Activated CD8-positive, alpha-beta memory T cell treated with anti-CD3 and anti-CD28 coated beads for 36 hours (primary cell): ENCODE measurements around the gene DENND5B. TPM values are rescaled to one million over a fixed set of nuclear protein-coding genes. Genes with fewer than 3 reads are reported as not detected.
"Not testable (repeated sequence)": the region's sequence is repeated elsewhere in the genome, so short reads cannot be mapped to it uniquely, and the experiment has no call there.

ENCODE experiments used
- CTCF ChIA-PET: fragments of 350-600 bp; sonication (Branson Sonifier 250); formaldehyde crosslinking; loops from one replicate; lab custom pipeline; 2021; ENCODE audit warnings: antibody characterized with exemption; lab: Charles Lee
- POLR2A ChIA-PET: fragments of 350-600 bp; sonication (Branson Sonifier 250); formaldehyde crosslinking; loops from one replicate; lab custom pipeline; 2021; ENCODE audit warnings: antibody characterized with exemption; lab: Charles Lee
- total RNA-seq, 2 experiments: library from RNA; stranded (reverse); gene quantifications; one replicate each; pipeline ENCODE4 v1.2.3, GENCODE V29; 2021

DENND5B gene
- total RNA-seq, 2 experiments from 2014 or later, result 0.13 TPM; not detected in 1

- CTCF ChIA-PET, result interaction anchor here (1.4 kb wide), 1 partner anchor 13 kb away, joined by 4 read pairs; no protein-coding TSS in a partner anchor
Measured at GRCh38 chr12:31518680-31519227, 72.2 kb downstream of the DENND5B start.

DNA sequence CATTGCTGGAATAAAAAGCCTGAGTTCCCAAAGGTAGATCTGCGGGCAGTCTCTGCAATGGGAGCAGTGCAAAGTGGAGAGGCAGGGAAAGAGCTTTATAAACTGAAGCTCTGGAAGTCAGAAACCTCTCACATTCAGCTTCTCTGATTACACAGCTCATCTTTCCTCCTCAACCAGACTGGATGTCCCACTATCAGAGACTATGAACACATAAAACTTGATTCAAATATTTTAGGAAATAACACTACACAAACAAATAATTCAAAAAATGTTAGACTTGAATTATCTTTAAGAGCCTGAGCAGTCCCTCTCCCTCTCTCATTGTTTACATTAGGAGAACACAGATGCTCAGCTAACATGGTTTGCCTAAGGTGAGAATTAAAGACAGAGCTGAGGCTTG lies 72.9 kb downstream of the DENND5B start:
- POLR2A ChIA-PET, result no interaction called here
- CTCF ChIA-PET, result interaction anchor here (1.4 kb wide), 1 partner anchor 13 kb away, joined by 4 read pairs; no protein-coding TSS in a partner anchor

More at GRCh38 chr12:31518680-31519227, 72.2 kb downstream of the DENND5B start:
- POLR2A ChIA-PET, result no interaction called here

GRCh38 chr12:31516702-31517101 lies 74.2 kb downstream of the DENND5B start:
- CTCF ChIA-PET, result interaction anchor here (0.5 kb wide), 1 partner anchor 54 kb away, joined by 3 read pairs; no protein-coding TSS in a partner anchor
- POLR2A ChIA-PET, result no interaction called here

DNA sequence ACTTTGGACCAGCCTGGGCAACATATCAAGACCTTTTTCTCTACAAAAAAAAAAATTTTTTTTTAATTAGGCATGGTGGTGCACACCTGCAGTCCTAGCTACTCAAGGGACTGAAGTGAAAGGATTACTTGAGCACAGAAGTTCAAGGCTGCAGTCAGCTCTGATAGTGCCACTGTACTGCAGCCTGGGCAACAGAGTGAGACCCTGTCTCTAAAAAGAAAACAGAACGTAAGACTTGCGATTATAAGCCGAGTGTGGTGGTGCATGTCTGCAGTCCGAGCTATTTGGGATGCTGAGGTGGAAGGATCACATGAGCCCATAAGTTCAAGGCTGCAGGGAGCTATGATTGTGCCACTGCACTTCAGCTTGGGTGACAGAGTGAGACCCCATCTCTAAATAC lies 76.0 kb downstream of the DENND5B start:
- ChIA-PET CTCF (no interaction called here), POLR2A (no interaction called here)

- CTCF ChIA-PET, result no interaction called here
- POLR2A ChIA-PET, result no interaction called here
Measured at GRCh38 chr12:31510034-31510433, 80.9 kb downstream of the DENND5B start.

DNA sequence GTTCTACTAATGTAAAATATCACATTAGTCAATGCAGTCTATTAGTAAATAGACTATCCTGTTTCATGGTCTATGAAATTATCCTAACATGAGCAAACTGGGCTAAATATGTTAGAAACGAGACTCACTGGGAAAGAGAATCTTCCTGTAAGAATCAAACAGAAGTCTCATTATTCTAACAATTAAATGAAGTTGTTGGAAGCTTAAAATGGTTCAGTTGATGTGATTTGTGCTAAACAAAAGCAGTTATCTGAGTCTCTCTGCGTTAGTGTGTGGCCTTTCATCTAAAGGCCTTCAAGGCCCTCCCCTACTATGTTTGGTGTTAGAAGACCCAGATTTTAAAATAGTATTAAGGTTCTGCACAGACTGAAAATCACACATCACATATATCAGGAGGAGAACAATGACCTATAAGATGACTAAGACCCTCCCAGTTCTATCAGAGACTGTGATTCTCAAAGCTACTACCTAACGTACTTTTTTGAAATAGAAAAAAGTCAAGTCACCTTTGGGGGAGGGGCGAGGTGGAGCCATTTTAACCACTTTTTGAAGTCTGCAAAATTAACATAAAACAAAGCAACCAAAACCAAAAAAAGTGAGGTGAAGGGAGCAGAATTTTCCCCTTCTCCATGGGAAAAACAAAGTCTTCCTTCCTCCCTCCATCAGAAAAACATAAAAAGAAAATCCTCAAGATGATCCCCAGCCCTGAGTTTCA lies 82.3 kb downstream of the DENND5B start:
- CTCF ChIA-PET, result no interaction called here
- POLR2A ChIA-PET, result no interaction called here

GRCh38 chr12:31507966-31508365 lies 83.0 kb downstream of the DENND5B start:
- ChIA-PET POLR2A (no interaction called here), CTCF (no interaction called here)

DNA sequence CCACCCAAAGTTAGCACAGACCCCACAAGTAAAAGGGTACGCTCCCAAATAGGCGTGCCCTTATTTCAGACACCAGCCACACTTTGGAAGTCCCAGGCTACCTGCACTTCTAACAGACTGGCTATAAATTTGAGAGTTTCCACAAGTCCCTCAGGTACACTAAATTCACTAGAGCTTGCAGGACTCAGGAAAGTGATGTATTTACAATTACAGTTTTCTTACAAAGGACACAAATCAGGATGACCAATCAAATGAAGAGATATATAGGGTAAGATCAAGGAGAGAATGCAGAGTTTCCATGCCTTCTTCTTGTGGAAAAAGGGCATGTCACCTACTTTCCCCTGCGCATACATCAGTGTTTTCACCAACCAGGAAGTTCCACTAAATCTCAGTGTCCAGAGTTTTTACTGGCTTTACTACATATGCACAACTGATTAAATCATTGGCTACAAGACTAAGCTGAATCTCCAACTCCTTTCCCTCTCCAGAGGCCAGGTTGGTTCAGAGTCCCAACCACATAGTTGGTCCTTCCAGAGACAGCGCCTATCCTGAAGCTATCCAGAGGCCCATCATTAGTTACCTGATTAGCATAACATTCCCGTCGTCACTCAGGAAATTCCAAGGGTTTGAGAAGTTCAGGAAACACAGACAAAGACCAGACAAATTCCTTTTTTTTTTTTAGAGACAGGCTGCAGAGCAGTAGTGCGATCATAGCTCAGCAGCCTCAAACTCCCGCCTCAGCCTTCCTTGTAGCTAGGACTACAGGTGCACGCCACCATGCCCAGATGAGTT lies 84.2 kb downstream of the DENND5B start:
- ChIA-PET CTCF (no interaction called here), POLR2A (no interaction called here)

GRCh38 chr12:31504625-31505222 lies 86.2 kb downstream of the DENND5B start:
- POLR2A ChIA-PET, result no interaction called here
- CTCF ChIA-PET, result interaction anchor here (0.9 kb wide), 1 partner anchor 14 kb away, joined by 4 read pairs; no protein-coding TSS in a partner anchor

- POLR2A ChIA-PET, CTCF ChIA-PET: not testable (repeated sequence)
Measured at GRCh38 chr12:31501014-31501413, 89.9 kb downstream of the DENND5B start.

DNA sequence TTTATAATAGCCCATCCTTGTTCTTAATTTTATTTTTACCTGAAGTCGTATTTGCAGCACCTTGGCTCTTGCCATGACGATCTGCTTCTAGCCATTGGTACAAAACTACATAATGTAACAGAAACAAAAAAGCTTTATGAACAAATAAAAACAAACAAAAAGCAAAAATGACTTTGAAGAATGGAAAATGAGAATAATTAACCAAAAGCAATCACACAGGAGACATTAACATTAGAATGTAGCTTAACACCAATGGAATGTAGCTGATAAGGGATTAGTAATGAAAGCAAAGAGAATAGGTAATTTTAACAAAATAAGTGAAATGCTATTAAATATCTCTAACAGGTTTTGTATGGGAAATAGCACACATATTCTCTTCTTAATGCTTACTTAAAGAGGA lies 91.4 kb downstream of the DENND5B start:
- POLR2A ChIA-PET, result no interaction called here

GRCh38 chr12:31498424-31498823 lies 92.5 kb downstream of the DENND5B start:
- ChIA-PET POLR2A (no interaction called here), CTCF (no interaction called here)

More for the DNA sequence above, 91.4 kb downstream of the DENND5B start:
- CTCF ChIA-PET, result no interaction called here

GRCh38 chr12:31496257-31496656 lies 94.7 kb downstream of the DENND5B start:
- CTCF ChIA-PET, result interaction anchor here (1.1 kb wide), 1 partner anchor 94 kb away, joined by 3 read pairs; no protein-coding TSS in a partner anchor

DNA sequence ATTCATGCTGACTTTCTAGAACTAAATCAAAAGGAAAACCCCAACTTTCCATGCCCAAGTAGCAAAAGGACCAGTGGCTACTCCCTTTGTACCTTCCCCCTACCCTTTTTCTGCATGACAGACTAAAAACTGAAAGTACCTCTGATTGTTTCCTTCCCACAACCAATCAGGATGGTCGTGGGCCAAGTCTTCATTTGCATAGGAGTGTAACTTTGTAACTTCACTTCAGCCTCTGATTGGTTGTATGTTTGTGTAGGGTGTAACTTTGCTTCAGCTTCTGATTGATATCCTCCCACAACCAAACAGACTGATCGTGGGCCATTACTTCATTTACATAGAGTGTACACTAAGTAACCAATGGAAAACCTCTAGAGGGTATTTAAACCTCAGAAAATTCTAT lies 96.5 kb downstream of the DENND5B start:
- ChIA-PET POLR2A (no interaction called here), CTCF (no interaction called here)

More at GRCh38 chr12:31496257-31496656, 94.7 kb downstream of the DENND5B start:
- POLR2A ChIA-PET, result no interaction called here

DNA sequence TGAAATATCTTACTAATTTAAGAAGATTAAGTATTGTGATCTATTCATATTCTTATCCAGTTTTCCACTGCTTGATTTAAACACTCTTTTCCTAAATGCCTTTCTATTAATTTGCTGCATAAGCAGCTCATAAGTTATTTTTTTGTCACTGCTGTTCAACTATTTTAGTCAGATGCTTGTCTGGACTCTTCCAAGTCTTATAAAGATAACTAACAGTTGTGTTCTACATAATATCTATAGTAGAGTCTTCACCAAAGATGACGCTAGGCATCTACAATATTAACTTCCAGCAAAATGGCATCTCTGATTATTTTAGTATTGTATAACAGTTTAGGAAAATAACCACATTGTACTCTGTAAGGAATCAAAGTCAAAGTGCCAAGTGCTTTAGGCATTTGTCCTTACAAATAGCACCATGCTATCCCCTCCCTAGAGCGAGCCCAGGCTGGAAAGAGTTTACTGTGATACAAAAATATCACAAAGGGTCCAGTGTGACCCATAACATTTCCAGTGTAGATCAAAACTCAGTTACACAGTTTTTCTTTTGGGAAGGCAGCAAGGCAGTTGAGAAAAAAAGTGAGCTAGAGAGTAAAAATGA lies 98.2 kb downstream of the DENND5B start:
- ChIA-PET CTCF (no interaction called here), POLR2A (no interaction called here)

DNA sequence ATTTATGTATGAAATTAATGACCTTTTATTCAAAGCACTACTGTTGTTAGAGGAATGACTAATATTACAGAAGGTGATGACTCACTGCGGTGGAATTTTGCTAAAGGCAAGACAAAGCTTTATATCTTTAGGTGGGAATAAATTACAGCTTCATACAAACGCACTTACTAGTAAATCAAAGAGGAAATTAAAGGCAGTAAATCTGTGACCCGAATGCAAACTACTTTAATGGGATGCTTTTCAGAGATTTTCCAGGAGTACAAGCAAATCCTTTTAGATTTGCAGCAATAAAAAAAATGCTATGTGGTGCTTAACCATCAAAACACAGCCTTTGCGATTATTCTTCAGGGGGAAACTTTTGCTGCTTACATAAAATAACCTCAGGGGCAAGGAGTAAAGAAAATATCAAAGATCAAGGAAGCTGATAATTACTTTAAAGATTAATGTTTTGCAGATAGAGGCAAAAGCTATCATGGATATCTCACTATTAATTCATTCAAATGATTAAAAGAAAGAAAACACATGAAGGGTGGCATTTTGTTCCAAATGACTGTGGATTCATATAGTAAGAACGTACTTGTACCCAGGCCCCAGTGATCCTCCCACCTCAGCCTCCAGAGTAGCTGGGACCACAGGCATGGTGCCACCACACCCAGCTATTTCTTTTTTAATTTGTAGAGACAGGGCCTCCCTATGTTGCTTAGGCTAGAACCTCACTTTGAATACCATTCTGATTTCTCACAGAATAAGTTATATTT lies 98.9 kb downstream of the DENND5B start:
- ChIA-PET CTCF (no interaction called here), POLR2A (no interaction called here)

DNA sequence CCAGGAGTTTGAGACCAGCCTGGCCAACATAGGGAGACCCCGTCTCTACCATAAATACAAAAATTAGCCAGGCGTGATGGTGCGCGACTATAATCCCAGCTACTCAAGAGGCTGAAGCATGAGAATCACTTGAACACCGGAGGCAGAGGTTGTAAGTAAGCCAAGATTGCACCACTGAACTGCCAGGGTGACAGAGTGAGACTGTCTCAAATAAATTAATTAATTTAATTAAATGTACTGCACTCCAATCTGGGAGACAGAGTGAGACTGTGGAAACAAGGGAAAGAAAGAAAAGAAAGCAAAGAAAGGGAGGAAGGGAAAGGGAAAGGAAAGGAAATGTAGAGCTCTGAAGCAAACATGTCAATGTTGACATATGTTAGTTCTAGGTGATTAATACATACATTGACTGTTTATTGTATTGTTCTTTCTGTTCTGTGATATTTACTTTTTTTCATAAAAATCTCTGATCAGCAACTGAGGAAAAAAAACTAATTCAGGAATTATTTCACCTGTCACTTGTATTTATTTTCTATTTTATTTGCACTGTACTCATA lies 99.6 kb downstream of the DENND5B start:
- CTCF ChIA-PET, result no interaction called here
- POLR2A ChIA-PET, result no interaction called here

GRCh38 chr12:31488737-31489338 lies 102.1 kb downstream of the DENND5B start:
- POLR2A ChIA-PET, result no interaction called here
- CTCF ChIA-PET, result no interaction called here
